ENCODE data around the gene KLHL33. TPM values are rescaled to one million over a fixed set of nuclear protein-coding genes. Genes with fewer than 3 reads are reported as not detected.

KLHL33 gene
- total RNA-seq, 4 donors from 2014 or later: 0.16 to 0.27 TPM; not detected in 2

- DNase-seq: no peak
- Histone ChIP-seq H3K36me3 (peaks cover 0 to 94% (median 41%) of the 10 kb centered on the region in 4 donors), H3K9me3 (no peaks in the 10 kb centered on the region), H3K27me3 (no peaks in the 10 kb centered on the region), H3K4me3 (no peak overlapping the region), H3K27ac (no peak overlapping the region), H3K4me1 (peaks cover 0 to 2% (median under 1%) of the 10 kb centered on the region in 4 donors)
- 92 to 93% methylated on average over 8 to 10 of the region's 12 CpGs for WGBS, 2 donors (ENCODE audit: low coverage in 1 of 2)
- intact Hi-C loops (cut with DNase I; ENCODE audit: low total_unique reads): no loop called here
- in situ Hi-C loops (cut with MboI; ENCODE audit: low pct_ligation_motif_present in 1 of 4, low pct_unique_long_range_greater_than_20kb in 1 of 4, low sequenced_read_pairs in 3 of 4): no loop called here
- TF ChIP-seq EP300 (IDR thresholded peaks at IDR 0.05; ENCODE audit: low read depth) (no peak), POLR2AphosphoS5 (IDR thresholded peaks at IDR 0.05) (no peak), CTCF (IDR thresholded peaks at IDR 0.05) (no peak), POLR2A (IDR thresholded peaks at IDR 0.05) (no peak)
Measured at GRCh38 chr14:20382526-20382925, 53.4 kb downstream of the KLHL33 start.

GRCh38 chr14:20381341-20381740, 54.6 kb downstream of the KLHL33 start:
- in situ Hi-C loops (cut with MboI; ENCODE audit: low pct_ligation_motif_present in 1 of 4, low pct_unique_long_range_greater_than_20kb in 1 of 4, low sequenced_read_pairs in 3 of 4): no loop called here
- TF ChIP-seq POLR2AphosphoS5 (IDR thresholded peaks at IDR 0.05): no peak
- TF ChIP-seq POLR2A (IDR thresholded peaks at IDR 0.05): no peak
- TF ChIP-seq CTCF (IDR thresholded peaks at IDR 0.05): no peak
- no peak for TF ChIP-seq EP300 (IDR thresholded peaks at IDR 0.05; ENCODE audit: low read depth)
- Histone ChIP-seq H3K9me3 (no peaks in the 10 kb centered on the region), H3K36me3 (peaks cover 0 to 97% (median 42%) of the 10 kb centered on the region in 4 donors), H3K4me3 (no peak overlapping the region), H3K27me3 (no peaks in the 10 kb centered on the region), H3K27ac (no peak overlapping the region), H3K4me1 (peaks cover 0 to 14% (median 9%) of the 10 kb centered on the region in 4 donors)
- no peak for DNase-seq
- WGBS, 2 donors (ENCODE audit: low coverage in 1 of 2): 90 to 100% methylated on average over 2 to 6 of the region's 7 CpGs
- intact Hi-C loops (cut with DNase I; ENCODE audit: low total_unique reads): no loop called here

- H3K4me1 ChIP-seq: peaks cover 0 to 19% (median 12%) of the 10 kb centered on the region in 4 donors
- no peaks in the 10 kb centered on the region for H3K9me3 ChIP-seq
- H3K36me3 ChIP-seq: peaks cover 0 to 95% (median 42%) of the 10 kb centered on the region in 4 donors
- in situ Hi-C loops (cut with MboI; ENCODE audit: low pct_ligation_motif_present in 1 of 4, low pct_unique_long_range_greater_than_20kb in 1 of 4, low sequenced_read_pairs in 3 of 4) (no loop called here), intact Hi-C loops (cut with DNase I; ENCODE audit: low total_unique reads) (no loop called here)
- H3K4me3 ChIP-seq: no peak overlapping the region
- TF ChIP-seq POLR2A (IDR thresholded peaks at IDR 0.05): no peak
- no peak for TF ChIP-seq EP300 (IDR thresholded peaks at IDR 0.05; ENCODE audit: low read depth)
- TF ChIP-seq POLR2AphosphoS5 (IDR thresholded peaks at IDR 0.05): no peak
- TF ChIP-seq CTCF (IDR thresholded peaks at IDR 0.05): no peak
- WGBS, 2 donors (ENCODE audit: low coverage in 1 of 2): 88% methylated on average over 6 of the region's 6 CpGs; no CpG with 5 or more reads in 1 of the 2 donors
- H3K27ac ChIP-seq: no peak overlapping the region
- no peak for DNase-seq
- H3K27me3 ChIP-seq: no peaks in the 10 kb centered on the region
Measured at GRCh38 chr14:20380681-20381080, 55.3 kb downstream of the KLHL33 start.

GRCh38 chr14:20379743-20380142, 56.2 kb downstream of the KLHL33 start:
- Histone ChIP-seq H3K36me3 (peaks cover 0 to 96% (median 42%) of the 10 kb centered on the region in 4 donors), H3K4me1 (peaks cover 0 to 23% (median 13%) of the 10 kb centered on the region in 4 donors), H3K27me3 (no peaks in the 10 kb centered on the region), H3K9me3 (no peaks in the 10 kb centered on the region), H3K4me3 (no peak overlapping the region), H3K27ac (no peak overlapping the region)
- intact Hi-C loops (cut with DNase I; ENCODE audit: low total_unique reads): no loop called here
- TF ChIP-seq POLR2A (IDR thresholded peaks at IDR 0.05): no peak
- no peak for DNase-seq
- in situ Hi-C loops (cut with MboI; ENCODE audit: low pct_ligation_motif_present in 1 of 4, low pct_unique_long_range_greater_than_20kb in 1 of 4, low sequenced_read_pairs in 3 of 4): no loop called here
- 27 to 50% methylated on average over 1 of the region's 1 CpG for WGBS, 2 donors (ENCODE audit: low coverage in 1 of 2)

- no peak overlapping the region for H3K4me3 ChIP-seq
- intact Hi-C loops (cut with DNase I; ENCODE audit: low total_unique reads) (no loop called here), in situ Hi-C loops (cut with MboI; ENCODE audit: low pct_ligation_motif_present in 1 of 4, low pct_unique_long_range_greater_than_20kb in 1 of 4, low sequenced_read_pairs in 3 of 4) (no loop called here)
- no peak for DNase-seq
- no peaks in the 10 kb centered on the region for H3K9me3 ChIP-seq
- no peak for TF ChIP-seq POLR2AphosphoS5 (IDR thresholded peaks at IDR 0.05)
- TF ChIP-seq POLR2A (IDR thresholded peaks at IDR 0.05): no peak
- TF ChIP-seq CTCF (IDR thresholded peaks at IDR 0.05): no peak
- TF ChIP-seq EP300 (IDR thresholded peaks at IDR 0.05; ENCODE audit: low read depth): no peak
- H3K4me1 ChIP-seq: peaks cover 0 to 23% (median 13%) of the 10 kb centered on the region in 4 donors
- H3K27ac ChIP-seq: peak overlapping the region; percentile 69 to 81 (median 75)
- peaks cover 0 to 95% (median 42%) of the 10 kb centered on the region in 4 donors for H3K36me3 ChIP-seq
- 100% methylated on average over 2 of the region's 2 CpGs; no CpG with 5 or more reads in 1 of the 2 donors for WGBS, 2 donors (ENCODE audit: low coverage in 1 of 2)
- no peaks in the 10 kb centered on the region for H3K27me3 ChIP-seq
Measured at GRCh38 chr14:20377171-20377570, 58.8 kb downstream of the KLHL33 start.
